SHP77 treated with DMSO at 0.1 percent for 48 hours (cell line): ENCODE results near the gene KCNK5.

ENCODE experiments used
- DNase-seq: peaks from one replicate; lab custom pipeline; 2025; lab: John Stamatoyannopoulos, UW

Gene KCNK5

GRCh38 chr6:39215640-39216158, 13.6 kb downstream of the KCNK5 start:
- no peak for DNase-seq

- DNase-seq, result no peak
Measured at GRCh38 chr6:39214846-39215639, 14.2 kb downstream of the KCNK5 start.

- DNase-seq, result no peak
Measured at GRCh38 chr6:39214120-39214813, 15.0 kb downstream of the KCNK5 start.

- DNase-seq, result no peak
Measured at GRCh38 chr6:39213195-39213920, 15.9 kb downstream of the KCNK5 start.

- no peak for DNase-seq
Measured at GRCh38 chr6:39211183-39211582, 18.1 kb downstream of the KCNK5 start.

GRCh38 chr6:39210450-39210849, 18.8 kb downstream of the KCNK5 start:
- DNase-seq, result no peak

- DNase-seq, result no peak
Measured at GRCh38 chr6:39209911-39210310, 19.4 kb downstream of the KCNK5 start.

GRCh38 chr6:39209360-39209811, 19.9 kb downstream of the KCNK5 start:
- DNase-seq, result no peak

GRCh38 chr6:39208223-39208739, 21.0 kb downstream of the KCNK5 start:
- DNase-seq, result no peak

- no peak for DNase-seq
Measured at GRCh38 chr6:39207416-39208222, 21.7 kb downstream of the KCNK5 start.

- no peak for DNase-seq
Measured at GRCh38 chr6:39206250-39206721, 23.0 kb downstream of the KCNK5 start.

- DNase-seq, result no peak
Measured at GRCh38 chr6:39204646-39205244, 24.5 kb downstream of the KCNK5 start.

- no peak for DNase-seq
Measured at GRCh38 chr6:39204160-39204495, 25.1 kb downstream of the KCNK5 start.

- no peak for DNase-seq
Measured at GRCh38 chr6:39203436-39204159, 25.7 kb downstream of the KCNK5 start.

- no peak for DNase-seq
Measured at GRCh38 chr6:39202166-39202565, 27.1 kb downstream of the KCNK5 start.

GRCh38 chr6:39200498-39201020, 28.7 kb downstream of the KCNK5 start:
- no peak for DNase-seq

- DNase-seq, result no peak
Measured at GRCh38 chr6:39199976-39200375, 29.3 kb downstream of the KCNK5 start.

- DNase-seq, result no peak
Measured at GRCh38 chr6:39199231-39199940, 29.9 kb downstream of the KCNK5 start.

- DNase-seq, result no peak
Measured at GRCh38 chr6:39198528-39198927, 30.7 kb downstream of the KCNK5 start.
